Fibroblast of pulmonary artery (primary cell): Measurements from ENCODE around the gene METAP1D.

ENCODE experiments used
- DNase-seq: peaks from one replicate; pipeline ENCODE4 v3.0.0-alpha.2; 2010; ENCODE audit warnings: low read depth
- H3K4me3 ChIP-seq: replicated peaks from 2 replicates; pipeline ENCODE4 v1.5.1; 2011; ENCODE audit warnings: low read depth, mild to moderate bottlenecking, control low read depth, low read length, moderate library complexity
- CTCF ChIP-seq: IDR thresholded peaks from 2 replicates; pipeline ENCODE4 v1.5.1; 2011; ENCODE audit warnings: mild to moderate bottlenecking, control low read depth, low read length, inconsistent platforms; ENCODE audit errors: missing control alignments

METAP1D gene

GRCh38 chr2:172031536-172031935 is 31.8 kb downstream of the METAP1D start:
- H3K4me3 ChIP-seq = no peak overlapping the region
- TF ChIP-seq CTCF = no peak

GRCh38 chr2:172038121-172038520 is 38.4 kb downstream of the METAP1D start:
- H3K4me3 ChIP-seq = no peak overlapping the region
- TF ChIP-seq CTCF = no peak

More at GRCh38 chr2:172031536-172031935, 31.8 kb downstream of the METAP1D start:
- DNase-seq = no peak

GRCh38 chr2:172038604-172039003 is 38.9 kb downstream of the METAP1D start:
- H3K4me3 ChIP-seq = no peak overlapping the region
- peak; percentile 16 for DNase-seq
- TF ChIP-seq CTCF = no peak

More at GRCh38 chr2:172038121-172038520, 38.4 kb downstream of the METAP1D start:
- no peak for DNase-seq

GRCh38 chr2:172039011-172039704 is 39.4 kb downstream of the METAP1D start:
- no peak for DNase-seq
- no peak overlapping the region for H3K4me3 ChIP-seq
- TF ChIP-seq CTCF = no peak

GRCh38 chr2:172040311-172040710 is 40.6 kb downstream of the METAP1D start:
- TF ChIP-seq CTCF = no peak
- no peak overlapping the region for H3K4me3 ChIP-seq
- no peak for DNase-seq

GRCh38 chr2:172046080-172046678 is 46.4 kb downstream of the METAP1D start:
- DNase-seq = no peak
- no peak for TF ChIP-seq CTCF

More at GRCh38 chr2:172046080-172046678, 46.4 kb downstream of the METAP1D start:
- no peak overlapping the region for H3K4me3 ChIP-seq
